Spleen (tissue), 7 donors: ENCODE data around the gene ANTXR2.

Experiments used
- POLR2AphosphoS5 ChIP-seq, 3 donors: sonication (generic); formaldehyde crosslinking; IDR thresholded peaks; one replicate each; pipeline ENCODE4 v1.5.1; 2017; ENCODE audit warnings: antibody characterized with exemption in 3 of 3
- TF ChIP-seq, protein P1 (sequence below), 11 experiments: fragments of 200-600 bp in 7 of 11; fragments of 450-650 bp in 4 of 11; sonication (generic) in 4 of 11; IDR thresholded peaks in 8 of 11; conservative IDR thresholded peaks in 3 of 11; 1 replicate in 7 of 11; 2 replicates in 4 of 11; pipeline versions ENCODE4 v1.4.0 to v1.8.0; 2016 to 2021; ENCODE audit warnings: antibody characterized with exemption in 11 of 11, inconsistent platforms in 4 of 11, mild to moderate bottlenecking in 1 of 11
- donor health status: DM: no; HTN: no; CAD: no; lungs with moderate emphysema.
- donor health status: DM: no; HTN: no; CAD: no.
- donor health status: DM: no; HTN: no; CAD: no.

DNA sequence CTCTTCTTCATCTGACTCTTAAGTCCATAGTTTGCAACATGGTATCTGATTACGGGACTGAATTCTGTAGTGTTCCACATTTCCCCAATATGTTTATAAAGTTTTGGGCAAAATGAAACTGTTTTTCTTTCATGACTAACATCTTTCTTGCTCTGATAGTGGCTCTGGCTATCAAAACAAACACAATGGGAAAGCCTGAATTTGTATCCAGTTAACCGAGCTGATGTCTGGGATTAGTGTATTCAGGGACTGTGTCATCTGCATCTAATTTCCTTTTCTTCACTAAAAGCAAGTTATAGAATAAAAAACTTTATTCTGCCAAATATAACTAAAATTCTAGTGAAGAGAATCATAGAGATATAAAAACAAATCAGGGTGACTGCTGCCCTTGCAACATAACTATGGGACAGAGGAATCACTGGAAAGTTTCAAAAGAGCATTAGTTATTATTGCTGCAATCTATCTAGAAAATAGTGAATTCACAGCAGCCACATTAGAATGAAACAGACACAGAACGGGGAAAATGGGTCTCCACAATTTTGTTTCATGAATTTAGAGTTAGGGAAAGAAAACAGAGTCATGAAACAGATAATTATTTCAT is 61.3 kb downstream of the ANTXR2 start:
- TF ChIP-seq, protein P1, sequence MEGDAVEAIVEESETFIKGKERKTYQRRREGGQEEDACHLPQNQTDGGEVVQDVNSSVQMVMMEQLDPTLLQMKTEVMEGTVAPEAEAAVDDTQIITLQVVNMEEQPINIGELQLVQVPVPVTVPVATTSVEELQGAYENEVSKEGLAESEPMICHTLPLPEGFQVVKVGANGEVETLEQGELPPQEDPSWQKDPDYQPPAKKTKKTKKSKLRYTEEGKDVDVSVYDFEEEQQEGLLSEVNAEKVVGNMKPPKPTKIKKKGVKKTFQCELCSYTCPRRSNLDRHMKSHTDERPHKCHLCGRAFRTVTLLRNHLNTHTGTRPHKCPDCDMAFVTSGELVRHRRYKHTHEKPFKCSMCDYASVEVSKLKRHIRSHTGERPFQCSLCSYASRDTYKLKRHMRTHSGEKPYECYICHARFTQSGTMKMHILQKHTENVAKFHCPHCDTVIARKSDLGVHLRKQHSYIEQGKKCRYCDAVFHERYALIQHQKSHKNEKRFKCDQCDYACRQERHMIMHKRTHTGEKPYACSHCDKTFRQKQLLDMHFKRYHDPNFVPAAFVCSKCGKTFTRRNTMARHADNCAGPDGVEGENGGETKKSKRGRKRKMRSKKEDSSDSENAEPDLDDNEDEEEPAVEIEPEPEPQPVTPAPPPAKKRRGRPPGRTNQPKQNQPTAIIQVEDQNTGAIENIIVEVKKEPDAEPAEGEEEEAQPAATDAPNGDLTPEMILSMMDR (IDR thresholded peaks at IDR 0.05 in 8 of 11, conservative IDR thresholded peaks at IDR 0.05 in 3 of 11), result no peak
- TF ChIP-seq POLR2AphosphoS5 (IDR thresholded peaks at IDR 0.05), result no peak
